ENCODE data around the gene CDC42SE2. TPM values are rescaled to one million over a fixed set of nuclear protein-coding genes. Genes with fewer than 3 reads are reported as not detected.

CDC42SE2 gene
- total RNA-seq, 1 experiment from 2014 or later = 46.1 TPM

GRCh38 chr5:131413605-131414559 lies 150.0 kb downstream of the CDC42SE2 start:
- BruUV-seq (replicated peaks) = no TSS peak
- Histone ChIP-seq H3K4me1 (ENCODE audit: control insufficient read depth, insufficient read depth, low read length) (no peaks in the 10 kb centered on the region), H3K9me3 (ENCODE audit: control insufficient read depth, insufficient read depth, low read depth, low read length) (no peaks in the 10 kb centered on the region), H3K27ac (ENCODE audit: low read length) (no peak overlapping the region), H3K36me3 (ENCODE audit: control insufficient read depth, insufficient read depth, low read length) (no peaks in the 10 kb centered on the region), H3K4me3 (ENCODE audit: low read depth in 2 of 2, low read length in 2 of 2) (no peak overlapping the region), H3K27me3 (ENCODE audit: control insufficient read depth, insufficient read depth, low read length) (no peaks in the 10 kb centered on the region)
- CTCF ChIA-PET = no interaction called here
- POLR2A ChIA-PET = no interaction called here
- ATAC-seq (no peak), DNase-seq (ENCODE audit: low read depth, low spot score) (no peak)
- TF ChIP-seq REST (IDR thresholded peaks at IDR 0.05; ENCODE audit: insufficient read depth in 1 of 2, low read depth in 2 of 2, low read length in 1 of 2) (no peak), CTCF (IDR thresholded peaks at IDR 0.05) (no peak), POLR2AphosphoS5 (IDR thresholded peaks at IDR 0.05; ENCODE audit: low read depth, low read length) (no peak), SIN3A (IDR thresholded peaks at IDR 0.05; ENCODE audit: borderline replicate concordance, insufficient read depth, low read depth, low read length) (no peak), TCF7L2 (IDR thresholded peaks at IDR 0.05; ENCODE audit: low read depth, low read length) (no peak)
- in situ Hi-C loops (cut with HindIII; ENCODE audit: low pct_unique_long_range_greater_than_20kb, low sequenced_read_pairs) (no loop called here), intact Hi-C loops (cut with micrococcal nuclease; ENCODE audit: unreplicated experiment) (no loop called here)

GRCh38 chr5:131416729-131417128 lies 152.9 kb downstream of the CDC42SE2 start:
- H3K36me3 ChIP-seq (ENCODE audit: control insufficient read depth, insufficient read depth, low read length) = no peaks in the 10 kb centered on the region
- no peaks in the 10 kb centered on the region for H3K4me1 ChIP-seq (ENCODE audit: control insufficient read depth, insufficient read depth, low read length)
- POLR2A ChIA-PET = no interaction called here
- no peak for ATAC-seq
- no peak for DNase-seq (ENCODE audit: low read depth, low spot score)
- TF ChIP-seq SIN3A (IDR thresholded peaks at IDR 0.05; ENCODE audit: borderline replicate concordance, insufficient read depth, low read depth, low read length) = no peak
- TF ChIP-seq TCF7L2 (IDR thresholded peaks at IDR 0.05; ENCODE audit: low read depth, low read length) = no peak
- no peak for TF ChIP-seq POLR2AphosphoS5 (IDR thresholded peaks at IDR 0.05; ENCODE audit: low read depth, low read length)
- no peak for TF ChIP-seq REST (IDR thresholded peaks at IDR 0.05; ENCODE audit: insufficient read depth in 1 of 2, low read depth in 2 of 2, low read length in 1 of 2)
- TF ChIP-seq CTCF (IDR thresholded peaks at IDR 0.05) = no peak
- H3K9me3 ChIP-seq (ENCODE audit: control insufficient read depth, insufficient read depth, low read depth, low read length) = no peaks in the 10 kb centered on the region
- in situ Hi-C loops (cut with HindIII; ENCODE audit: low pct_unique_long_range_greater_than_20kb, low sequenced_read_pairs) = no loop called here
- no TSS peak for BruUV-seq (replicated peaks)
- no peak overlapping the region for H3K4me3 ChIP-seq (ENCODE audit: low read depth in 2 of 2, low read length in 2 of 2)
- intact Hi-C loops (cut with micrococcal nuclease; ENCODE audit: unreplicated experiment) = no loop called here
- H3K27ac ChIP-seq (ENCODE audit: low read length) = no peak overlapping the region
- no peaks in the 10 kb centered on the region for H3K27me3 ChIP-seq (ENCODE audit: control insufficient read depth, insufficient read depth, low read length)
- CTCF ChIA-PET = interaction anchor here (0.8 kb wide), 1 partner anchor 416 kb away, joined by 3 read pairs; no protein-coding TSS in a partner anchor
